Stimulated activated CD4-positive, alpha-beta T cell treated with anti-CD3 and anti-CD28 coated beads, TNF-alpha, amount 100 ng/mL, for 24 hours (primary cell): Measurements from ENCODE around the gene ITPR2.
"Not testable (repeated sequence)": the region's sequence is repeated elsewhere in the genome, so short reads cannot be mapped to it uniquely, and the experiment has no call there.

Experiments
- DNase-seq, 3 experiments: peaks; one replicate each; pipeline ENCODE4 v3.0.0-alpha.2; 2020; ENCODE audit warnings: low read depth in 3 of 3

The ITPR2 gene

GRCh38 chr12:26832822-26833742, at the start of gene ITPR2:
TSS of gene ITPR2 (minus strand) at chr12:26833194. CDS start at chr12:26832781, 413 bp downstream.
- DNase-seq, result peak; percentile 86 to 93 (median 87)

GRCh38 chr12:26880625-26881024, 47.6 kb upstream of the ITPR2 start:
- DNase-seq, result no peak

DNA sequence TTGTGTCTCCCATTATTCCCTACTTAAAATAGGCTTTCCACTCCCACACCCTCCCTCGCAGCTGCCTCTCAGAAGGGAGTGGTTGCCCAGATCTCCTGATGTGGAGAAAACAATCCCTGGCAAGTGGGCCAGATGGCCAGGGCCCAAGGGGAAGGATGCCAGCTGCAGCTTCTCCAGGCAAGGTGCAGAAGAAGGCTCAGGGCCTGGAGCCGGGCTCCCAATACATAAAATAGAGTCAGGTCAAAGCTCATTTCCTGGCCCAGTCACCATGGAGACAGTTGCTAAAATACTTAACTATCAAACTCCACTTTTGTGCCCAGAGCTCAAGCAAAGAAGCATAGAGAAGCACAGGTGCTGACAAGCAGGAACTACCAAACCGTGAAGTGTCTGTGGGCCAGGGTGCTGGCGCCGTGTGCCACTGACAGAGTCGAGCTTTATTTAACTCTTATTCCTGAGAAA, 45.7 kb upstream of the ITPR2 start:
- no peak for DNase-seq

GRCh38 chr12:26874501-26875296, 41.7 kb upstream of the ITPR2 start:
- no peak for DNase-seq

DNA sequence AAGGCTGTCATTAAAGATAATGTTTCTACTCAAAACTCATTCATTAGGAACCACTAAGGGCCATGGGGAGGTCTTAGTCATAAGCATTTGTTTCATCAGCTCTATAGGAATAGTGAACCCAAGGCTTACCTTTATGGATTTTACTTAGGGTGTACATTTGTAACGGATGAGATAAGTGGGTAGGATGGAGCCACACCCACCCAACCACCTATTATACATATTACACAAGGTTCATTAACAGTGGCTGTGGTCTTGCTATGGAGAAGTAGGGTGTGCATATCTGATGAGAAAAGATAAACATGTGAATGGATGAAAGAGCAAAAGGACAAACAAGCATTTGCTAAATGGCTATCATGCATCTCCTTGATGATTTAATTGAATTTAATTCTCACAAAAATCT, 39.6 kb upstream of the ITPR2 start:
- no peak for DNase-seq

GRCh38 chr12:26871985-26872384, 39.0 kb upstream of the ITPR2 start:
- DNase-seq, result no peak

DNA sequence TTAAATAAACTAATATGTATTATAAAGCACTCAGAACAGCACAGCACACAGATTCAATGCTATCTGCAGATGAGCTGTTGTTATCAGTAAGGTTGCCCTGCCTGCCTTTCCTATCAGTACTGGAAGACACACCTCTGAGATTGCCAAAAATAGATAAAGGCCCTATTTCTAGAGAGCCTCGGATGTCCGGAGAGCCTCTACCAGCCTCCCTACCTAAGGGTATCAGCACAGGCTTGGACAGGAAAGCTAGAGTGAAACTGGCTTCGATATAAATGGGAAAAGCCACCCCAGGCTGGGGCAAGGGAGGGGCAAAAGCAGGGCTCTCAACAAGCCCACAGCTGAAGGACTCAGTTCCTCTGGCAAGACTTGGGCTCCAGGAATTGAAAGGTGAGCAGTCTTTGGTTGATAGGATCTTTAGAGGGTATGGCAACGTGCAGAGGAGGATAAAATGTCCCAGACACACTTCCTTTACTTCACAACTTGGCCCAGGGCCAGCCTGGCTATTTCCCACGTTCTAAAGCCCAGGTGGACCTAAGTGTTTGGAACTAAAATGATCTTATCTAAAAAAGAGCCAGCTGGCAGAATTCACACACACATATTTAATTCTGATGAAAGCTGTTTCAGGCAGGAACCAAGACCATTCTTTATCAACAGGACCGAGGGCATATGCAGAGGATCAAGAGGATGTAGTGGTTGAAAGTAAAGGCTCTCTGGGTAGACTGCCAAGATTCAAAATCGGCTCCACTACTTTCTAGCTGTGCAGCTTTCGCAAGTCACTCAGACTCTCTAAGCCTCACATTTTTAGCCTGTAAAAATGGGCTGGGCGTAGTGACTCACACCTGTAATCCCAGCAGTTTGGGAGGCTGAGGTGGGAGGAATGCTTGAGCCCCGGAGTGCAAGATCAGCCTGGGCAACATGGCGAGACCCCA, 37.8 kb upstream of the ITPR2 start:
- no peak for DNase-seq

DNA sequence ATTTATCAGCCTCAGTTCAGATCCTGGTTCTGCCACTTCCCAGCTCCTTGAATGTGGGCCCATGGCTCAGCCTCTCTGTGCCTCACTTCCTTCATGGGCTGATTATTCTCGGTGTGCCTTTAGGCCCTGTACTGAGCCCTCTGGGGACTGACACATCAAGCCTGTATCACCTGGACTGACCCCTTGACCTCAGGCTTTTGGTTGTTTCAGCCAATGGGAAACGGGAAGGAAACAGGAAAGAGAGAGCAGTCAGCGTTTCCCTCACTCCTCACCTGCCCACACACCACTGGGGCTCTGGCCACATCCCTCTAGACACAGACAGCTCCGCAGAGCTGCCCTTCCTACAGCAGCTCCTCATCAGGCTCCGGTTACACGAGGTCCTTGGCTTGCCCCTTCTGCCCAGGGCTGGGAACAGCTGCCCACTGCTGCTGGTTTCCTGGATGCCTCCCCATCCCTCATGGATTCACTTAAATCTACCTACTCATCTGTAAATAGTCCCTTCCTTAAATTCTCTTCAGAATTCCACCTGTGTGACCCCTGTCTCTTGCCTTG, 37.0 kb upstream of the ITPR2 start:
- DNase-seq, result no peak

- no peak for DNase-seq
Observed at GRCh38 chr12:26869104-26869494, 36.1 kb upstream of the ITPR2 start.

- no peak for DNase-seq
Observed at GRCh38 chr12:26868447-26869103, 35.6 kb upstream of the ITPR2 start.

- no peak for DNase-seq
Observed at GRCh38 chr12:26867080-26867479, 34.1 kb upstream of the ITPR2 start.

DNA sequence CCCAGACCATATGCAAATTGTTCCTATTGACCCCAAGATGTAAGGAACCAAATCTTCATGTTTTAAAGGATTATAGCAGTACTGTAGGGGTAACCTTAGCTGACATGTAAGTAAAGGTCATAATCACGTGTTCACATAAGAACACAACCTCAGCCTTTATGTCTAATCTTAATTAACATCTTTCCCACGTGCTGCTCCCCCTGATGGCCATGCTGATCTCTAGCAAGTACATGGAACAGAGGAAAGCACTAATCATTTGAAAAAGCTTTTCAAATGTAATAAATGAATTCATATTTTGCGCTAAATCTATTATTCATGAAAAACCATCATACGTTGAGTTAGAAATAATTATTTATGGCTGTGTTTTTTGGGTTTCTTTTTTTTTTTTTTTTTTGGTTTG, 30.5 kb upstream of the ITPR2 start:
- DNase-seq, result no peak

DNA sequence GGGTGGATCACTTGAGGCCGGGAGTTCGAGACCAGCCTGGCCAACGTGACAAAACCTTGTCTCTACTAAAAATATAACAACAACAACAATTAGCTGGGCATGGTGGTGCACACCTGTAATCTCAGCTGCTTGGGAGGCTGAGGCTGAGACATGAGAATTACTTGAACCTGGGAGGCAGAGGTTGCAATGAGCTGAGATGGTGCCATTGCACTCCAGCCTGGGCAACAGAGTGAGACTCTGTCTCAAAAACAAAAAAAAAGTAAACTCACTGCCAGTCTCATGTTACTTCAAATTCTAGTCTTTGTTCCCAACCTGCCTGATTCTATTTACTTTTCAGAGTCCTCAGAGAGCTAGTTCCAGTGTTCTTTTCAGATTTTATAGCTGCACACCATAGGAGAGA, 29.8 kb upstream of the ITPR2 start:
- not testable (repeated sequence) for DNase-seq

- no peak for DNase-seq
Observed at GRCh38 chr12:26861690-26862089, 28.7 kb upstream of the ITPR2 start.

- DNase-seq, result no peak
Observed at GRCh38 chr12:26857465-26858176, 24.6 kb upstream of the ITPR2 start.

DNA sequence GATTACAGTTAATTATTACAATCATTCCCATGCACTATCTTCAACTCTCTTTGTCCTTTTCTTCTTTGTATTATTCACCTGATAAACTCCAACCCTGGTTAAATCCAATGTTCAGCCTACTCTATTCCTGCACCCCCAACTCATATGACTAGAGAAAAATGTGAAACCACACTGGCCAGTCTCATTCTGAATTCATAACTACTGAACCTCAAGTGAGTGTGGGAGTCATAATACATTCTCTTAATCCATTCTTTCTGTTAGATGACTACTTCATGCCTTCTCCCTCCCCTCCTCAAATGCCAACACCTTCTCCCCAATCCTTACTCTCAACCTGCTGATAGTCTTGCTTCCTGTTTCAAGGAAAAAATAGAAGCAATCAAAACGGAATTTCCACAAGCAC, 22.3 kb upstream of the ITPR2 start:
- no peak for DNase-seq

- no peak for DNase-seq
Observed at GRCh38 chr12:26854031-26854390, 21.0 kb upstream of the ITPR2 start.

GRCh38 chr12:26853303-26854030, 20.5 kb upstream of the ITPR2 start:
- DNase-seq, result peak; percentile 43 to 64 (median 43)

- no peak for DNase-seq
Observed at GRCh38 chr12:26851031-26851809, 18.2 kb upstream of the ITPR2 start.
